ENCODE results near the gene PRRC1.
A peak's percentile ranks its signal among the peaks of the same experiment; 100 is the strongest.

Gene PRRC1

DNA sequence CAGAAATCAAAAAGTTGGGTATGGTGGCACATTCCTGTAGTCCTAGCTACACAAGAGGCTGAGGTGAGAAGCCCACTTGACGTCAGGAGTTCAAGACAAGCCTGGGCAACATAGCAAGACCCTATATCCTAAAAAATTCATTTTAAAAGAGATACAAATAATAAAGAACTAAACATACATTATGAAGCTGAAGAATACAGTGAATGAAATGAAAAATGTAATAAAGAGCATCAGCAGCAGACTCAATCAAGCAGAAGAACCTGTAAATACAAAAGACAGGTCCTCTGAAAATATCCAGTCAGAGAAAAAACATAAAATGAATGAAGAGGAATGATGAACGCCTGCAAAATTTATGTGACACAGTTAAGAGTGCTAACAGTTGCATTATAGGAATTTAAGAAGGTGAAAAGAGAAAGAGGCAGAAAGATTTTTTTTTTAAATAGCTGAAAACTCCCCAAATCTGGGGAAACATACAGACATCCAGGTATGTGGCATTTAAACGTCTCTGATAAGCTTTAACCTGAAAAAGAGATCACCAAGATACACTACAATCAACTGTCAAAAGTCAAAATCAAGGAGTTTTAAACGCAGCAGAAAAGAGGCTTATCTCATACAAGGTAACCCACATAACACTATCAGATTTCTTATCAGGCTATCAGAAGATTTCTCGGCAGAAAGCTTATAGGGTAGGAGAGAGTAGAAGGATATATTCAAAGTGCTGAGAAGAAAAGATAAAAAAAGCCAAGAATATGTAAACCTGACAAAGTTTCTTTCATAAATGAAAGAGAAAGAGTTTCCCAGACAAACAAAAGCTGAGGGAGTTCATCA, 57.6 kb downstream of the PRRC1 start:
- no peaks in the 10 kb centered on the region for H3K9me3 ChIP-seq (ENCODE audit: control insufficient read depth, insufficient read depth, low read depth, low read length)
- CTCF ChIA-PET, result interaction anchor here (0.7 to 1.7 kb wide), 2 partner anchors 11 to 632 kb away, joined by 4 read pairs; no protein-coding TSS in a partner anchor
- H3K4me3 ChIP-seq (ENCODE audit: low read depth, low read length), result no peak overlapping the region
- no peaks in the 10 kb centered on the region for H3K4me1 ChIP-seq (ENCODE audit: control insufficient read depth, insufficient read depth, low read length)
- no peak overlapping the region for H3K27ac ChIP-seq (ENCODE audit: extremely low read depth, low read depth, low read length)
- no peaks in the 10 kb centered on the region for H3K36me3 ChIP-seq (ENCODE audit: control insufficient read depth in 2 of 2, insufficient read depth in 1 of 2, low read length in 2 of 2)
- TF ChIP-seq SETDB1 (IDR thresholded peaks at IDR 0.05; ENCODE audit: insufficient read length, low read length), result peak; percentile 68
- TF ChIP-seq KLF1 (tag by site-specific recombination; IDR thresholded peaks at IDR 0.05), result no peak
- peak; percentile 92 for TF ChIP-seq ZNF791 (tag by site-specific recombination; IDR thresholded peaks at IDR 0.05)
- POLR2A ChIA-PET, result no interaction called here

DNA sequence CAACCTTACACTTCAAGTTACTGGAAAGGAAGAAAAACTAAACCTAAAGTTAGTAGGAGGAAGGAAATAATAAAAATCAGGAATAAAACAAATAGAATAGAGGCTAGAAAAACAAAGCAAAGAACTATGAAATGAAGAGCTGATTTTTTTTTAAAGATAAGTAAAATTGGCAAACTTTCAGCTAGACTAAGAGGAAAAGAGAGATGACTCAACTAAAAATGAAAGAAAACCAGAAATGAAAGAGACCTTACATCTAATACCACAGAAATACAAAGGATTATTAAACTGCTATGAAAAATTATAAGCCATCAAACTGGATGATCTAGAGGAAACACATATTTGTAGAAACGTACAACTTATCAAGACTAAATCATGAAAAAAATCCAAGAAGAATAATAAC, 60.0 kb downstream of the PRRC1 start:
- ChIA-PET POLR2A (no interaction called here), CTCF (no interaction called here)
- no peaks in the 10 kb centered on the region for H3K36me3 ChIP-seq (ENCODE audit: control insufficient read depth in 2 of 2, insufficient read depth in 1 of 2, low read length in 2 of 2)
- TF ChIP-seq, protein P1, sequence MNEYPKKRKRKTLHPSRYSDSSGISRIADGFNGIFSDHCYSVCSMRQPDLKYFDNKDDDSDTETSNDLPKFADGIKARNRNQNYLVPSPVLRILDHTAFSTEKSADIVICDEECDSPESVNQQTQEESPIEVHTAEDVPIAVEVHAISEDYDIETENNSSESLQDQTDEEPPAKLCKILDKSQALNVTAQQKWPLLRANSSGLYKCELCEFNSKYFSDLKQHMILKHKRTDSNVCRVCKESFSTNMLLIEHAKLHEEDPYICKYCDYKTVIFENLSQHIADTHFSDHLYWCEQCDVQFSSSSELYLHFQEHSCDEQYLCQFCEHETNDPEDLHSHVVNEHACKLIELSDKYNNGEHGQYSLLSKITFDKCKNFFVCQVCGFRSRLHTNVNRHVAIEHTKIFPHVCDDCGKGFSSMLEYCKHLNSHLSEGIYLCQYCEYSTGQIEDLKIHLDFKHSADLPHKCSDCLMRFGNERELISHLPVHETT (tag by site-specific recombination; IDR thresholded peaks at IDR 0.05), result no peak
- no peak for TF ChIP-seq ZNF10 (tag by site-specific recombination; IDR thresholded peaks at IDR 0.05)
- no peak for TF ChIP-seq ZNF555 (tag by site-specific recombination; conservative IDR thresholded peaks at IDR 0.05)
- TF ChIP-seq ZNF785 (tag by site-specific recombination; IDR thresholded peaks at IDR 0.05), result no peak
- TF ChIP-seq ZNF629 (tag by site-specific recombination; IDR thresholded peaks at IDR 0.05), result no peak
- TF ChIP-seq ZBTB20 (tag by site-specific recombination; IDR thresholded peaks at IDR 0.05), result no peak
- no peak for TF ChIP-seq ZNF747 (tag by site-specific recombination; IDR thresholded peaks at IDR 0.05)
- no peak for TF ChIP-seq ZSCAN16 (tag by site-specific recombination; IDR thresholded peaks at IDR 0.05)
- TF ChIP-seq ZNF404 (tag by site-specific recombination; IDR thresholded peaks at IDR 0.05), result no peak
- no peak for TF ChIP-seq ZNF16 (tag by site-specific recombination; IDR thresholded peaks at IDR 0.05; ENCODE audit: low read depth)
- no peak for TF ChIP-seq ZNF701 (tag by site-specific recombination; IDR thresholded peaks at IDR 0.05)
- TF ChIP-seq ZNF48 (tag by site-specific recombination; IDR thresholded peaks at IDR 0.05), result no peak
- TF ChIP-seq ZNF335 (tag by site-specific recombination; conservative IDR thresholded peaks at IDR 0.05), result no peak
- no peak for TF ChIP-seq ZNF707 (tag by site-specific recombination; IDR thresholded peaks at IDR 0.05)
- TF ChIP-seq ZSCAN23 (tag by site-specific recombination; IDR thresholded peaks at IDR 0.05), result no peak
- TF ChIP-seq SCRT1 (tag by site-specific recombination; IDR thresholded peaks at IDR 0.05; ENCODE audit: borderline replicate concordance), result no peak
- TF ChIP-seq ZSCAN30 (tag by site-specific recombination; IDR thresholded peaks at IDR 0.05), result no peak
- H3K27ac ChIP-seq (ENCODE audit: extremely low read depth, low read depth, low read length), result no peak overlapping the region
- no peaks in the 10 kb centered on the region for H3K9me3 ChIP-seq (ENCODE audit: control insufficient read depth, insufficient read depth, low read depth, low read length)
- no peaks in the 10 kb centered on the region for H3K4me1 ChIP-seq (ENCODE audit: control insufficient read depth, insufficient read depth, low read length)
- no peak overlapping the region for H3K4me3 ChIP-seq (ENCODE audit: low read depth, low read length)

DNA sequence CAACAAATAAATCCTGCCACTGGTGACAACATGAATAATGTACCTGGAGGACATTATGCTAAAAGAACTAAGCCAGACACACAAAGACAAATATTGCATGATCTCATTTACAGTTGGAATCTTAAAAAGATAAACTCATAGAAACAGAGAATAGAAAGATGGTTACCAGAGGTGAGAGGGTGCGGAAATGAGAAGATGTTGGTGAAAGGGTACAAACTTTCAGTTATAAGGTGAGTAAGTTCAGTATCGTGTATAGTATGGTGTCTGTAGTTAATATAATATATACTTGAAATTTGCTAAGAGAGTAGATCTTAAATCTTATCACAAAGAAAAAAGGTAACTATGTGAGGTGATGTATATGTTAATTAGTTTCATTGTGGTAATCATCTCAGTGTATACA, 63.3 kb downstream of the PRRC1 start:
- POLR2A ChIA-PET, result no interaction called here

More for the DNA sequence above, 63.3 kb downstream of the PRRC1 start:
- H3K36me3 ChIP-seq (ENCODE audit: control insufficient read depth in 2 of 2, insufficient read depth in 1 of 2, low read length in 2 of 2), result no peaks in the 10 kb centered on the region
- no peak overlapping the region for H3K4me3 ChIP-seq (ENCODE audit: low read depth, low read length)
- H3K9me3 ChIP-seq (ENCODE audit: control insufficient read depth, insufficient read depth, low read depth, low read length), result no peaks in the 10 kb centered on the region
- peaks cover 3% of the 10 kb centered on the region; the same call in 1 of the 2 replicates for H3K4me1 ChIP-seq (ENCODE audit: control insufficient read depth, insufficient read depth, low read length)
- CTCF ChIA-PET, result no interaction called here
- no peak overlapping the region for H3K27ac ChIP-seq (ENCODE audit: extremely low read depth, low read depth, low read length)
- TF ChIP-seq, protein P2, sequence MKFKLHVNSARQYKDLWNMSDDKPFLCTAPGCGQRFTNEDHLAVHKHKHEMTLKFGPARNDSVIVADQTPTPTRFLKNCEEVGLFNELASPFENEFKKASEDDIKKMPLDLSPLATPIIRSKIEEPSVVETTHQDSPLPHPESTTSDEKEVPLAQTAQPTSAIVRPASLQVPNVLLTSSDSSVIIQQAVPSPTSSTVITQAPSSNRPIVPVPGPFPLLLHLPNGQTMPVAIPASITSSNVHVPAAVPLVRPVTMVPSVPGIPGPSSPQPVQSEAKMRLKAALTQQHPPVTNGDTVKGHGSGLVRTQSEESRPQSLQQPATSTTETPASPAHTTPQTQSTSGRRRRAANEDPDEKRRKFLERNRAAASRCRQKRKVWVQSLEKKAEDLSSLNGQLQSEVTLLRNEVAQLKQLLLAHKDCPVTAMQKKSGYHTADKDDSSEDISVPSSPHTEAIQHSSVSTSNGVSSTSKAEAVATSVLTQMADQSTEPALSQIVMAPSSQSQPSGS (tag by site-specific recombination; IDR thresholded peaks at IDR 0.05; ENCODE audit: low read depth), result no peak
- TF ChIP-seq EGR2 (tag by site-specific recombination; IDR thresholded peaks at IDR 0.05; ENCODE audit: low read depth) (no peak), ZNF416 (tag by site-specific recombination; IDR thresholded peaks at IDR 0.05) (no peak), ZNF623 (tag by site-specific recombination; IDR thresholded peaks at IDR 0.05) (no peak)
- TF ChIP-seq, protein P3, sequence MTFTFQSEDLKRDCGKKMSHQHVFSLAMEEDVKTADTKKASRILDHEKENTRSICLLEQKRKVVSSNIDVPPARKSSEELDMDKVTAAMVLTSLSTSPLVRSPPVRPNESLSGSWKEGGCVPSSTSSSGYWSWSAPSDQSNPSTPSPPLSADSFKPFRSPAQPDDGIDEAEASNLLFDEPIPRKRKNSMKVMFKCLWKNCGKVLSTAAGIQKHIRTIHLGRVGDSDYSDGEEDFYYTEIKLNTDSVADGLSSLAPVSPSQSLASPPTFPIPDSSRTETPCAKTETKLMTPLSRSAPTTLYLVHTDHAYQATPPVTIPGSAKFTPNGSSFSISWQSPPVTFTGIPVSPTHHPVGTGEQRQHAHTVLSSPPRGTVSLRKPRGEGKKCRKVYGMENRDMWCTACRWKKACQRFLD (tag by site-specific recombination; IDR thresholded peaks at IDR 0.05), result no peak
